GM18520 (cell line): ENCODE results near the gene SCGB1D1.

ENCODE experiments used
- ATAC-seq: cut with Tn5 transposase; IDR thresholded peaks from one replicate; pipeline ENCODE4 v1.9.1; 2021; ENCODE audit not compliant: unreplicated experiment

Gene SCGB1D1

GRCh38 chr11:62190011-62190410, at the start of gene SCGB1D1:
Gene SCGB1D1 (plus strand): TSS chr11:62190216. CDS start chr11:62190285, 69 bp downstream.
- no peak for ATAC-seq

- no peak for ATAC-seq
Measured at GRCh38 chr11:62140304-62141110, 49.5 kb upstream of the SCGB1D1 start.

GRCh38 chr11:62141111-62142042, 48.6 kb upstream of the SCGB1D1 start:
- no peak for ATAC-seq

GRCh38 chr11:62142043-62142375, 48.0 kb upstream of the SCGB1D1 start:
- no peak for ATAC-seq

GRCh38 chr11:62142921-62143320, 47.1 kb upstream of the SCGB1D1 start:
- ATAC-seq: no peak

GRCh38 chr11:62143727-62144126, 46.3 kb upstream of the SCGB1D1 start:
- no peak for ATAC-seq

GRCh38 chr11:62144641-62145255, 45.3 kb upstream of the SCGB1D1 start:
- ATAC-seq: no peak

- ATAC-seq: no peak
Measured at GRCh38 chr11:62145261-62145871, 44.6 kb upstream of the SCGB1D1 start.

GRCh38 chr11:62146476-62147200, 43.4 kb upstream of the SCGB1D1 start:
- ATAC-seq: no peak

- no peak for ATAC-seq
Measured at GRCh38 chr11:62147545-62147944, 42.5 kb upstream of the SCGB1D1 start.

GRCh38 chr11:62148271-62148980, 41.6 kb upstream of the SCGB1D1 start:
- ATAC-seq: no peak

GRCh38 chr11:62149986-62150886, 39.8 kb upstream of the SCGB1D1 start:
- no peak for ATAC-seq

- no peak for ATAC-seq
Measured at GRCh38 chr11:62150887-62151736, 38.9 kb upstream of the SCGB1D1 start.

- ATAC-seq: no peak
Measured at GRCh38 chr11:62151737-62152102, 38.3 kb upstream of the SCGB1D1 start.

GRCh38 chr11:62152245-62153086, 37.5 kb upstream of the SCGB1D1 start:
- no peak for ATAC-seq

GRCh38 chr11:62153087-62153395, 37.0 kb upstream of the SCGB1D1 start:
- ATAC-seq: no peak

- no peak for ATAC-seq
Measured at GRCh38 chr11:62153617-62154016, 36.4 kb upstream of the SCGB1D1 start.
